CD14-positive monocyte (primary cell): ENCODE results near the gene XRCC4. TPM values are rescaled to one million over a fixed set of nuclear protein-coding genes. Genes with fewer than 3 reads are reported as not detected.

Source experiments
- DNase-seq, 3 donors: peaks; one replicate each; pipeline ENCODE4 v3.0.0-alpha.2; 2011 to 2022
- H2AFZ ChIP-seq: 2 replicates; pipeline ENCODE4 v1.6.0; 2012; ENCODE audit warnings: mild to moderate bottlenecking, low read depth, low read length, inconsistent platforms; ENCODE audit not compliant: insufficient read depth, poor library complexity, severe bottlenecking
- H3K27ac ChIP-seq, 2 donors: 1 replicate in 1 of 2; 2 replicates in 1 of 2; pipeline ENCODE4 v1.5.1; 2012 to 2013; ENCODE audit warnings: low read length in 2 of 2, control low read depth in 1 of 2, inconsistent platforms in 1 of 2, low read depth in 1 of 2, mild to moderate bottlenecking in 1 of 2
- H3K27me3 ChIP-seq, 2 donors: one replicate each; pipeline versions ENCODE4 v1.6.0 to v1.6.1; 2011 to 2013; ENCODE audit warnings: low read length in 2 of 2; ENCODE audit not compliant: control insufficient read depth in 2 of 2, insufficient read depth in 2 of 2
- H3K36me3 ChIP-seq, 2 donors: replicated peaks in 1 of 2; 1 replicate in 1 of 2; 2 replicates in 1 of 2; pipeline versions ENCODE4 v1.5.1 to v1.6.1; 2012 to 2013; ENCODE audit warnings: low read length in 2 of 2, control low read depth in 1 of 2, inconsistent platforms in 1 of 2, mild to moderate bottlenecking in 1 of 2; ENCODE audit not compliant: insufficient read depth in 2 of 2, control insufficient read depth in 1 of 2
- H3K4me1 ChIP-seq, 2 donors: 1 replicate in 1 of 2; 2 replicates in 1 of 2; pipeline versions ENCODE4 v1.5.1 to v1.6.1; 2012 to 2013; ENCODE audit warnings: low read length in 2 of 2, control low read depth in 1 of 2, inconsistent platforms in 1 of 2, mild to moderate bottlenecking in 1 of 2, moderate library complexity in 1 of 2; ENCODE audit not compliant: insufficient read depth in 2 of 2, control insufficient read depth in 1 of 2
- H3K4me2 ChIP-seq: replicated peaks from 2 replicates; pipeline ENCODE3; 2012; ENCODE audit warnings: low read length, moderate library complexity, mild to moderate bottlenecking; ENCODE audit not compliant: poor library complexity, severe bottlenecking; ENCODE audit errors: extremely low read depth
- H3K4me3 ChIP-seq, 3 experiments: fragments of 200-600 bp in 1 of 3; sonication (generic) in 1 of 3; replicated peaks in 1 of 3; 1 replicate in 2 of 3; 2 replicates in 1 of 3; pipeline ENCODE4 v1.5.1; 2011 to 2013; ENCODE audit warnings: low read length in 3 of 3, mild to moderate bottlenecking in 3 of 3, control low read depth in 2 of 3, low read depth in 2 of 3, inconsistent platforms in 1 of 3, moderate library complexity in 1 of 3
- H3K79me2 ChIP-seq: 2 replicates; pipeline ENCODE4 v1.6.0; 2012; ENCODE audit warnings: mild to moderate bottlenecking, control low read depth, inconsistent platforms, low read length, moderate library complexity; ENCODE audit not compliant: insufficient read depth
- H3K9ac ChIP-seq: 2 replicates; pipeline ENCODE4 v1.6.0; 2017; ENCODE audit warnings: low read length, mild to moderate bottlenecking; ENCODE audit not compliant: insufficient read depth, poor library complexity, severe bottlenecking
- H3K9me3 ChIP-seq, 2 donors: replicated peaks in 1 of 2; 1 replicate in 1 of 2; 2 replicates in 1 of 2; pipeline versions ENCODE4 v1.5.1 to v1.6.1; 2012 to 2013; ENCODE audit warnings: low read length in 2 of 2, control low read depth in 1 of 2; ENCODE audit not compliant: control insufficient read depth in 1 of 2, insufficient read depth in 1 of 2
- H4K20me1 ChIP-seq: 2 replicates; pipeline ENCODE4 v1.6.0; 2012; ENCODE audit warnings: mild to moderate bottlenecking, low read length, control low read depth, moderate library complexity; ENCODE audit not compliant: insufficient read depth
- H3K27ac Mint-ChIP-seq, 7 donors: one replicate each; pipeline ENCODE4 v1.8.0; 2020; ENCODE audit warnings: mild to moderate bottlenecking in 7 of 7, mixed read lengths in 7 of 7, moderate library complexity in 6 of 7, inconsistent platforms in 2 of 7
- H3K27me3 Mint-ChIP-seq, 3 donors: one replicate each; pipeline ENCODE4 v1.8.0; 2021 to 2022; ENCODE audit warnings: low read depth in 3 of 3, mild to moderate bottlenecking in 3 of 3, mixed read lengths in 3 of 3, moderate library complexity in 3 of 3, inconsistent platforms in 1 of 3
- H3K36me3 Mint-ChIP-seq, 2 donors: one replicate each; pipeline ENCODE4 v1.8.0; 2020; ENCODE audit warnings: mixed read lengths in 2 of 2, inconsistent platforms in 1 of 2, mild to moderate bottlenecking in 1 of 2
- H3K4me1 Mint-ChIP-seq: one replicate; pipeline ENCODE4 v1.8.0; 2020; ENCODE audit warnings: mild to moderate bottlenecking, mixed read lengths
- H3K4me3 Mint-ChIP-seq, 2 donors: one replicate each; pipeline ENCODE4 v1.8.0; 2020; ENCODE audit warnings: mild to moderate bottlenecking in 2 of 2, mixed read lengths in 2 of 2, moderate library complexity in 1 of 2
- H3K9me3 Mint-ChIP-seq, 7 donors: one replicate each; pipeline ENCODE4 v1.8.0; 2020 to 2022; ENCODE audit warnings: mixed read lengths in 7 of 7, mild to moderate bottlenecking in 6 of 7, moderate library complexity in 6 of 7, inconsistent platforms in 2 of 7
- CTCF ChIP-seq: fragments of 200-600 bp; IDR thresholded peaks from one replicate; pipeline ENCODE4 v1.8.0; 2022; ENCODE audit warnings: antibody characterized with exemption, mild to moderate bottlenecking
- WGBS: methylation state at CpG from one replicate; pipeline ENCODE4 v1.1.5; 2013; ENCODE audit warnings: missing lambda C conversion rate; ENCODE audit not compliant: insufficient coverage; 5-methylcytosine and 5-hydroxymethylcytosine counted together
- intact Hi-C, 2 donors: fragments of 100-400 bp; cut with micrococcal nuclease; formaldehyde crosslinking; loops; one replicate each; pipeline versions ENCODE4 v1.15.0 to v1.15.1; 2023
- polyA plus RNA-seq, 3 donors: library from polyadenylated mRNA; depleted of rRNA in 1 of 3; unstranded in 2 of 3; stranded (reverse) in 1 of 3; fragments of 300-500 nt in 2 of 3; fragments of >200 nt in 1 of 3; fragmentation: Illumina TruSeq in 2 of 3; gene quantifications; 1 replicate in 2 of 3; 2 replicates in 1 of 3; pipeline ENCODE4 v1.2.3, GENCODE V29; 2012 to 2021

Gene XRCC4
- polyA plus RNA-seq, 3 donors = 4.0 to 21.8 (median 16.3) TPM

GRCh38 chr5:83345423-83345822 is 268.1 kb downstream of the XRCC4 start:
- H3K27me3 Mint-ChIP-seq = no peaks in the 10 kb centered on the region
- no peak overlapping the region for H3K4me3 ChIP-seq
- no peaks in the 10 kb centered on the region for H4K20me1 ChIP-seq
- peaks cover 20 to 48% of the 10 kb centered on the region in 2 donors for H3K9me3 ChIP-seq
- no peak for TF ChIP-seq CTCF
- no peak for DNase-seq
- no peak overlapping the region for H3K9ac ChIP-seq
- no peaks in the 10 kb centered on the region for H3K79me2 ChIP-seq
- H3K4me2 ChIP-seq = no peak overlapping the region
- peaks cover 0 to 39% of the 10 kb centered on the region in 2 donors for H3K36me3 ChIP-seq
- no peaks in the 10 kb centered on the region for H3K27me3 ChIP-seq
- peaks cover 29 to 46% (median 38%) of the 10 kb centered on the region in 7 donors for H3K9me3 Mint-ChIP-seq
- peaks cover 16 to 34% of the 10 kb centered on the region in 2 donors for H3K36me3 Mint-ChIP-seq
- no peak overlapping the region for H3K27ac ChIP-seq
- no peak overlapping the region for H3K4me3 Mint-ChIP-seq
- WGBS = 100% methylated on average over 1 of the region's 6 CpGs
- H3K27ac Mint-ChIP-seq = no peak overlapping the region
- H2AFZ ChIP-seq = no peak overlapping the region
- peaks cover 8% of the 10 kb centered on the region for H3K4me1 Mint-ChIP-seq
- intact Hi-C loops = no loop called here
- peaks cover 6 to 7% of the 10 kb centered on the region in 2 donors for H3K4me1 ChIP-seq

- Mint-ChIP-seq H3K36me3 (peaks cover 19 to 45% of the 10 kb centered on the region in 2 donors), H3K4me3 (no peak overlapping the region), H3K4me1 (no peaks in the 10 kb centered on the region), H3K9me3 (peaks cover 35 to 50% (median 45%) of the 10 kb centered on the region in 7 donors), H3K27ac (no peak overlapping the region), H3K27me3 (no peaks in the 10 kb centered on the region)
- peaks cover 24 to 56% of the 10 kb centered on the region in 2 donors for H3K9me3 ChIP-seq
- H4K20me1 ChIP-seq = no peaks in the 10 kb centered on the region
- H3K79me2 ChIP-seq = no peaks in the 10 kb centered on the region
- H3K4me1 ChIP-seq = no peaks in the 10 kb centered on the region
- no peak overlapping the region for H3K9ac ChIP-seq
- H3K4me3 ChIP-seq = no peak overlapping the region
- intact Hi-C loops = no loop called here
- H3K36me3 ChIP-seq = peaks cover 0 to 50% of the 10 kb centered on the region in 2 donors
- no peak overlapping the region for H3K27ac ChIP-seq
- H3K4me2 ChIP-seq = no peak overlapping the region
- WGBS = 100% methylated on average over 1 of the region's 2 CpGs
- H3K27me3 ChIP-seq = no peaks in the 10 kb centered on the region
- H2AFZ ChIP-seq = no peak overlapping the region
- no peak for TF ChIP-seq CTCF
- DNase-seq = no peak
Observed at GRCh38 chr5:83348281-83348780, 271.0 kb downstream of the XRCC4 start.
